ENCODE measurements around the gene NEURL4. TPM values are rescaled to one million over a fixed set of nuclear protein-coding genes. Genes with fewer than 3 reads are reported as not detected.

The NEURL4 gene
- total RNA-seq, 1 donor from 2014 or later, result 23.3 TPM

DNA sequence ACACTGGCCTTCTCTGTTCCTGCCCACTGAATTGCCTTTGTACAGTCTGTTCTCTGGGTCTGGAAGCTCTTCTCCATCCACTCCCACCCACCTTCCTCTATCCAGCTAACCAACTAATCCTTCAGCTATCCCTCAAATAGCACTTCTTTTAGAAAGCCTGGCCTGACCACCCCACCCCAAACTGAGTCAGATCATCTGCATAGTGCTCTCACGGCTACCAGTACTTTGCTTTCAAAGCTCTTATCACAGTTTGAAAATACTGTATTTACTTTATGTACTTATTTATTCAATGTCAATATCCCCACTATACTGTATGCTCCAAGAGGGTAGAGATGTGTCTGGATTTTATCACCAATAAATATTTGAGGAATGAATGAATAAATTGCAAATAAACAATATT, 62.4 kb downstream of the NEURL4 start:
- no peak for DNase-seq

Other genes with a start within 250 kb of the NEURL4 start
- 0.60 and 1.5 TPM in 2 replicates for gene CLEC10A, start 249.1 kb downstream of the NEURL4 start, total RNA-seq
- not detected in 2 replicates for gene ASGR2, start 214.5 kb downstream of the NEURL4 start, total RNA-seq
- gene ASGR1, start 150.0 kb downstream of the NEURL4 start, total RNA-seq, result 9.5 and 18.2 TPM in 2 replicates
- 13.4 and 21.5 TPM in 2 replicates for gene DLG4, start 109.5 kb downstream of the NEURL4 start, total RNA-seq
- 196 and 385 TPM in 2 replicates for gene ACADVL, start 109.4 kb downstream of the NEURL4 start, total RNA-seq
- 32.8 and 45.7 TPM in 2 replicates for gene DVL2, start 94.8 kb downstream of the NEURL4 start, total RNA-seq
- 41.4 and 42.8 TPM in 2 replicates for gene PHF23, start 89.9 kb downstream of the NEURL4 start, total RNA-seq
- gene GABARAP, start 86.9 kb downstream of the NEURL4 start, total RNA-seq, result 148 and 196 TPM in 2 replicates
- 25.2 and 56.5 TPM in 2 replicates for gene CTDNEP1, start 77.6 kb downstream of the NEURL4 start, total RNA-seq
- 33.0 and 52.2 TPM in 2 replicates for gene ELP5, start 77.1 kb downstream of the NEURL4 start, total RNA-seq
- 2.4 and 5.3 TPM in 2 replicates for gene CLDN7, start 66.9 kb downstream of the NEURL4 start, total RNA-seq
- 0.28 and 0.34 TPM in 2 replicates for gene SLC2A4, start 47.6 kb downstream of the NEURL4 start, total RNA-seq
- gene YBX2, start 34.7 kb downstream of the NEURL4 start, total RNA-seq, result 0.17 TPM in 1 of 2 replicates, not detected in the other
- gene EIF5A, start 21.7 kb downstream of the NEURL4 start, total RNA-seq, result 416 and 525 TPM in 2 replicates
- gene GPS2, start 14.0 kb downstream of the NEURL4 start, total RNA-seq, result 45.2 and 45.6 TPM in 2 replicates
- gene ACAP1, start 7.2 kb upstream of the NEURL4 start, total RNA-seq, result not detected in 2 replicates
- gene KCTD11, start 22.8 kb upstream of the NEURL4 start, total RNA-seq, result 2.6 and 3.2 TPM in 2 replicates
- gene TMEM95, start 25.8 kb upstream of the NEURL4 start, total RNA-seq, result not detected in 2 replicates
- 2.2 and 3.6 TPM in 2 replicates for gene TNK1, start 51.8 kb upstream of the NEURL4 start, total RNA-seq
- 21.3 and 34.1 TPM in 2 replicates for gene PLSCR3, start 65.2 kb upstream of the NEURL4 start, total RNA-seq
- 59.2 and 112 TPM in 2 replicates for gene TMEM256, start 74.8 kb upstream of the NEURL4 start, total RNA-seq
- 2.7 and 5.5 TPM in 2 replicates for gene NLGN2, start 78.5 kb upstream of the NEURL4 start, total RNA-seq
- gene SPEM1, start 91.0 kb upstream of the NEURL4 start, total RNA-seq, result not detected in 2 replicates
- not detected in 2 replicates for gene SPEM2, start 96.3 kb upstream of the NEURL4 start, total RNA-seq
- gene SPEM3, start 99.5 kb upstream of the NEURL4 start, total RNA-seq, result not detected in 2 replicates
- gene TMEM102, start 106.1 kb upstream of the NEURL4 start, total RNA-seq, result 11.3 and 12.9 TPM in 2 replicates
- 0.28 and 0.51 TPM in 2 replicates for gene FGF11, start 110.2 kb upstream of the NEURL4 start, total RNA-seq
- 4.6 and 5.8 TPM in 2 replicates for gene CHRNB1, start 115.7 kb upstream of the NEURL4 start, total RNA-seq
- gene ZBTB4, start 150.3 kb upstream of the NEURL4 start, total RNA-seq, result 10.4 and 16.4 TPM in 2 replicates
- not detected in 2 replicates for gene SLC35G6, start 152.1 kb upstream of the NEURL4 start, total RNA-seq
- gene POLR2A, start 155.0 kb upstream of the NEURL4 start, total RNA-seq, result 81.2 and 139 TPM in 2 replicates
- 9.2 and 26.1 TPM in 2 replicates for gene TNFSF12, start 219.7 kb upstream of the NEURL4 start, total RNA-seq
- 0.88 and 1.2 TPM in 2 replicates for gene TNFSF13, start 229.4 kb upstream of the NEURL4 start, total RNA-seq
- 79.8 and 89.3 TPM in 2 replicates for gene SENP3, start 232.6 kb upstream of the NEURL4 start, total RNA-seq